Measurements from ENCODE around the gene NUP160. TPM values are rescaled to one million over a fixed set of nuclear protein-coding genes. Genes with fewer than 3 reads are reported as not detected.

NUP160 gene
- total and polyA plus RNA-seq, 2 of the 13 experiments (the other 11 are each of a cell fraction or from before 2014, with no cell fraction given) = 28.3 to 43.5 TPM

- in situ Hi-C loops (cut with HindIII; ENCODE audit: extremely low pct_ligation_motif_present, low pct_unique_long_range_greater_than_20kb) = no loop called here
- intact Hi-C loops (cut with micrococcal nuclease; ENCODE audit: unreplicated experiment) = no loop called here
- FAIRE-seq = no peak
- TF ChIP-seq THAP9 (CRISPR knock-in tag; IDR thresholded peaks at IDR 0.05; ENCODE audit: borderline replicate concordance) (no peak), RBAK (CRISPR knock-in tag; IDR thresholded peaks at IDR 0.05) (no peak), ZBTB46 (CRISPR knock-in tag; IDR thresholded peaks at IDR 0.05; ENCODE audit: borderline replicate concordance) (no peak), FOXM1 (CRISPR knock-in tag; IDR thresholded peaks at IDR 0.05) (no peak), ZNF292 (CRISPR knock-in tag; IDR thresholded peaks at IDR 0.05; ENCODE audit: borderline replicate concordance, low read depth) (no peak), ATF4 (CRISPR knock-in tag; IDR thresholded peaks at IDR 0.05) (no peak), ZBTB33 (CRISPR knock-in tag; IDR thresholded peaks at IDR 0.05) (no peak), IRF2 (CRISPR knock-in tag; IDR thresholded peaks at IDR 0.05) (no peak), ZNF670 (CRISPR knock-in tag; IDR thresholded peaks at IDR 0.05; ENCODE audit: borderline replicate concordance) (no peak), CBX1 (IDR thresholded peaks at IDR 0.05; ENCODE audit: low read depth) (no peak), ZBTB21 (CRISPR knock-in tag; IDR thresholded peaks at IDR 0.05) (no peak), RARA (CRISPR knock-in tag; IDR thresholded peaks at IDR 0.05) (no peak), ZNF350 (CRISPR knock-in tag; IDR thresholded peaks at IDR 0.05; ENCODE audit: borderline replicate concordance, low read depth) (no peak), PAXIP1 (CRISPR knock-in tag; conservative IDR thresholded peaks at IDR 0.05) (no peak)
These were observed 12.4 kb upstream of the NUP160 start for GRCh38 chr11:47860536-47860935.

More at GRCh38 chr11:47860536-47860935, 12.4 kb upstream of the NUP160 start:
- ChIA-PET CTCF (ENCODE audit: low intra/inter-chr PET ratio, low total read pairs) (no interaction called here), POLR2A (no interaction called here)
- H4K20me1 ChIP-seq (ENCODE audit: insufficient read depth, low read length) = no peaks in the 10 kb centered on the region
- no peak for DNase-seq (ENCODE audit: low spot score)
- no peak for ATAC-seq
- no peak overlapping the region for H3K27ac ChIP-seq (ENCODE audit: extremely low read length, insufficient read depth, low read length)
- no peak overlapping the region for H2AFZ ChIP-seq (ENCODE audit: low read length)
- no peak overlapping the region for H3K9ac ChIP-seq (ENCODE audit: insufficient read depth, low read depth, low read length)
- 61% methylated on average over 6 of the region's 6 CpGs for WGBS (ENCODE audit: low lambda C conversion rate)
- no peak overlapping the region for H3K4me2 ChIP-seq (ENCODE audit: low read depth, low read length)
- no peaks in the 10 kb centered on the region for H3K36me3 ChIP-seq (replicated peaks in 1 of 2; ENCODE audit: control insufficient read depth in 1 of 2, insufficient read depth in 2 of 2, low read length in 2 of 2)
- no peaks in the 10 kb centered on the region; a peak in 1 of 5 replicates for H3K27me3 ChIP-seq (ENCODE audit: control insufficient read depth in 1 of 2, insufficient read depth in 2 of 2, low read length in 2 of 2)
- peaks cover 8% of the 10 kb centered on the region for H3K4me1 ChIP-seq (ENCODE audit: insufficient read depth, low read length)
- H3K79me2 ChIP-seq (ENCODE audit: insufficient read depth, low read length) = no peaks in the 10 kb centered on the region
- no peaks in the 10 kb centered on the region for H3K9me3 ChIP-seq (ENCODE audit: low read length)
- H3K4me3 ChIP-seq (replicated peaks in 1 of 3; ENCODE audit: insufficient read depth in 1 of 3, low read depth in 2 of 3, low read length in 3 of 3) = no peak overlapping the region
- no TSS peak for BruUV-seq (replicated peaks)

All from HepG2 (cell line).